Activated T-cell treated with anti-CD3 and anti-CD28 coated beads for 4 hours (primary cell): ENCODE data around the gene LRRC10B.
"Not testable (repeated sequence)": the region's sequence is repeated elsewhere in the genome, so short reads cannot be mapped to it uniquely, and the experiment has no call there.

Experiments used
- DNase-seq: peaks from one replicate; pipeline ENCODE4 v3.0.0-alpha.2; 2020

LRRC10B gene

DNA sequence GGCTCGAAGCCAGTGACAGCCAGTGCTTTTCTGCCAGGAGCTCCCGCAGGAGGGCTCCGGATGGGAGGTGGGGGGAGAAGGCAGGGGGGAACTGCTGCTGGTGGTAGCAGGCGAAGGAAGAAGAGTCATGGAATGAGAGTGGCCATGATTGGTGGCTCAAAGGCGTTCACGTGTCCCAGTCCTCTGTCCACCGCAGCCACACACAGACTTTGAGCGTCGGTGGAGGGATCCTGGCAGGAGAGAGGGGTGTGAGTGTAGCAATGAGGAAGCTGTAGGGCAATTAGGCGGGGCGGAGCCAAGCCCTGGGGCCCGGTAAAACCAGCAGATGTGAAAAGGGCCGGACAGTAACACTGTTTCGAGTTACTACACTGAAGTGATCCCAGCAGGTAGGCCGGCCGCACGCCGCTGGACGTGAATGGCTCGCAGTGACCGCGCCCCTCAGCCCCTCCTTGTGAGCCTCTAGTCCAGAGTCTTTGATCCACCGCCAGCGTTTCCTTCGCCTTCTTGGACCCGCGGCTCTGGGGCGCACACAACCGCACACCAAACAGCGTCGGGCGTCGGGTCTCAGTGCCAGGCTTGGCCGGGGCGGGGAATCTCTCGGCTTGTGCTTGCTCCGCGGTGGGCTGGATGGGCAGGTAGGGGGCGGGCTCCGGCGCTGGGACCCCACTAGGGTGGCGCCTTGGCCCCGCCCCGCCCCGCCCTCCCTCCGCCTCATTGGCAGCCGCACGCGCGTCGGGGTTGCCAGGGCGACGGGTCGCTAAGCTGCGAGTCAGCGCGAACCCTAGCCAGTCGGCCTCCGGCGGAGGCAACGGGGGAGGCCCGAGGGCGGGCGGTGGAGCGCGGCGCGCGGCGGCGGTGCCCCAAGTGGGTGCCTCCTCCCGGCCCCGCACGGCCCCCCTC is at the start of gene LRRC10B:
LRRC10B (plus strand) TSS at position 788 of the 900 bp plus-strand sequence. CDS start 250 bp downstream, outside the sequence.
- no peak for DNase-seq

- no peak for DNase-seq
These were observed 48.1 kb upstream of the LRRC10B start for GRCh38 chr11:61460474-61460881.

- no peak for DNase-seq
These were observed 47.6 kb upstream of the LRRC10B start for GRCh38 chr11:61460986-61461385.

DNA sequence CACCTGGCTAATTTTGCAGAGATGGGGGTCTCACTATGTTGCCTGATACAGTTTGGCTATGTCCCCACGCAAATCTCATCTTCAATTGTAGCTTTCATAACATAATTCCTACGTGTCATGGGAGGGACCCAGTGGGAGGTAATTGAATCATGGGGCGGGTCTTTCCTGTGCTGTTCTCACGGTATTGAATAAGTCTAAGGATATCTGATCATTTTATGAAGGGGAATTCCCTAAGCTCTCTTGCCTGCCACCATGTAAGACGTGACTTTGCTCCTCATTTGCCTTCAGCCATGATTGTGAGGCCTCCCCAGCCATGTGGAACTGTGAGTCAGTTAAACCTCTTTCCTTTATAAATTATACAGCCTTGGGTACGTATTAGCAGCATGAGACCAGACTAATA is 40.9 kb upstream of the LRRC10B start:
- not testable (repeated sequence) for DNase-seq

DNA sequence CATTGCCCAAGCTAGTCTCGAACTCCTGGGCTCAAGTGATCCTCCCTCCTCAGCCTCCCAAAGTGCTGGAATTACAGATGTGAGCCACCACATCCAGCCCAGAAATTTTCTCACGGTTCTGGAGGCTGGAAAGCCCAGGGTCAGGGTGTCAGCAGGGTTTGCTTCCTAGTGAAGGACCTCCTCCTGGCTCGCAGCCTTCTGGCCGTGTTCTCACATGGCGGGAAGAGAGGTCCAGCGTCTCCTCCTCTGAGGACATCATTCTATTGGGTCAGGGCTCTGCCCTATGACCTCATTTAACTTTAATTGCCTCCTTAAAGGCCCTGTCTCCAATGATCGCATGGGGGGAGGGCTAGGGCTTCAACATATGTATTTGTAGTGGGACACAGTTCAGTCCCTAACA is 40.5 kb upstream of the LRRC10B start:
- DNase-seq = no peak

GRCh38 chr11:61472282-61472681 is 36.3 kb upstream of the LRRC10B start:
- DNase-seq = no peak

GRCh38 chr11:61472868-61473267 is 35.7 kb upstream of the LRRC10B start:
- no peak for DNase-seq

GRCh38 chr11:61473370-61474012 is 35.1 kb upstream of the LRRC10B start:
- no peak for DNase-seq

DNA sequence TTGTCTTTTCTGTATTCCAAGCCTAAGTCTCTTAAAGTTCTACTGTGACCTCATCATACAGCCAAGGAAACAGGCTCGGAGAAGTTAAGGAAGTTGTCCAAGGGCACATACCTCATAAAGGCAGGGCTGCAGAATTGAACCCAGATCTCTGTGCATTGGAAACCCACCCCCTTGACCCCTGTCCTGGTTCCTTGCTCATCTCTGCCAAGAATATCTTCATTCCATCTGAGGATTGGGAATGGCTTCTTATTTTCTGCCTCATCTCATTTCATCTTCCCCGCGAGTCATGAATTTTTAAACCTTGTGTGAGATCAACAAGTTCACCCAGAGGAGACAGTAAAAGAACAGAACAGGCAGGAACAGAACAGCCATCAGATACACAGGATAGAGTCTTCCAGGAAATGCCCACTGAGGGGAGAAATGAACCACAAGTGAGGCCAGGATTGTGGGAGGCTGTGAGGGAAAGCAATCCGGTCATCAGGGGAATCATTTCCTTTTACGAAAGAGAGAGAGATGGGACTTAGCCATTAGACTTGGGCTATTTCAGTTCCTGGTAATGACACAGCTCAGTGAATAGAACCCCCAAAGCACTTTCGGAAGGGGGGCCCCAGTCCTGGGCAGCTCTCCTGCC is 34.4 kb upstream of the LRRC10B start:
- DNase-seq = no peak

GRCh38 chr11:61475433-61475832 is 33.1 kb upstream of the LRRC10B start:
- DNase-seq = no peak

DNA sequence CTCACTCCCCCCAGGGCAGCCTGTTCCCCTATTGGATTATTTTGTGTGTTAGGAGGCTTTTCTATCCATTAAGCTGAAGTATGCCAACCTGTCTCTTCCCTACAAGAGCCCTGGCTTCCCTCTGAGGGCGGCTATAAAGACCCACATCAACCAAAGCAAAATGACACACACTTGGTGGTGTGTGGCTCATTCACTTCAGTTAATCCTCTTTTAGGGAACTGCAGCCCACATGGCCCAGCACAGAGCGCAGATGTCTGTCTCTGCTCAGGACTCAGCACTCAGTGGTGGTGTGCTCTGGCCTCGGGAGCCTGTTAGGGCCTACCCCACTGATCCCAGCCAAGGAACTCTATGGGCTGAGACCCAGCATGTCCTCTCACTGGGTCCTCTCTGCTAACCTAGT is 32.2 kb upstream of the LRRC10B start:
- DNase-seq = no peak

DNA sequence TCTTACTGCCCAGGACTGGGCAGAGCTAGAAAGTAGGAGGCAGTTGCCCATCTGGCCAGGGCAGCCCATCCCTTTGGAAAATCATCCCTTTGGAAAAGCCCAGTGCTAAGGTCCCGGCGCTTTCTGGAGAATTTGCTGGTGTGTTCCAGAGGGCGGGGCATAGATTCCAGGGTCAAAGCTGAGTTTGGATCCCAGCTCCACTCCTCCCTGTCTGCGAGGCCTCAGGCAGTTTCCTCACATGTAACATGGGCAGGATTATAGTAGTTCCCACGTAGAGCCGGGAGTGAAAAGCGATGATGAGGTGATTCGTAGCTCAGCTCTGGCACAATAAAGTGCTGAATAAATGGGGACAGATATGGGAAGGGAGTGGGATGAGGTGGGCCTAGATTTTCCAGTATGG is 31.4 kb upstream of the LRRC10B start:
- no peak for DNase-seq

- peak; percentile 54 for DNase-seq
These were observed 30.8 kb upstream of the LRRC10B start for GRCh38 chr11:61477727-61478148.

- not testable (repeated sequence) for DNase-seq
These were observed 29.0 kb upstream of the LRRC10B start for GRCh38 chr11:61479360-61480058.

DNA sequence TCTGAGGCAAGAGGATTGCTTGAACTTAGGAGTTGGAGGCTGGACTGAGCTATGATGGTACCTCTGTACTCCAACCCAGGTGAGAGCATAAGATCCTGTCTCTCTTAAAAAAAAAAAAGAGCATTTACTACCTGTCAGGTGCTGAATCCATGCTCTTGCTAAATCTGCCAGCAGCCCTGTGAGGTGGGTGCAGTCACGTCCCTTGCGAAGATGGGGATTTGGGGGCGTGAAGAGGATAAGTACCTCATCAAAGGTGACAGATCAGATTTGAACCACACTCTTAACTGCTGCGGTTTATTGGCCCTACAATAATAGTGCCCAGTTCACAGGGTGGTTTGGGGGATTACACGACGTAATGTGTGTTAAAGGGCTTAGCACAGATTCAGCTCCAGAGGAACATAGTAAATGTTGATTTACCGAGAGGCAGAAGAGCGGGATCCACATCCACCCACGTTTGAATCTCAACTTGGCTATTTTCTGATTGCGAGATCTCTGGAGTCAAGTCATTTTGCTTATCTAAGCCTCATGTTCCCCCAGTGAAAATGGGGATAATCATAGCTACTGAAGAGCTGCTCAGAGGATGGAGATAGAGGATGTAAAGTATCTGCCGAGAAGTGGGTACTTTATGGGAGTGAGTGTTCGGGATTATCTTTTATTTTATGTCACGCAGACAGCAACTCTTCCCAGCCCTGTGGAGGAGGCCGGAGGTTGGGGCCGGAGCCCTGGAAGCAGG is 28.1 kb upstream of the LRRC10B start:
- DNase-seq = no peak

- DNase-seq = no peak
These were observed 27.6 kb upstream of the LRRC10B start for GRCh38 chr11:61480994-61481335.

- DNase-seq = no peak
These were observed 26.7 kb upstream of the LRRC10B start for GRCh38 chr11:61481806-61482205.

- no peak for DNase-seq
These were observed 26.0 kb upstream of the LRRC10B start for GRCh38 chr11:61482513-61482912.

- DNase-seq = no peak
These were observed 24.0 kb upstream of the LRRC10B start for GRCh38 chr11:61484541-61484940.

DNA sequence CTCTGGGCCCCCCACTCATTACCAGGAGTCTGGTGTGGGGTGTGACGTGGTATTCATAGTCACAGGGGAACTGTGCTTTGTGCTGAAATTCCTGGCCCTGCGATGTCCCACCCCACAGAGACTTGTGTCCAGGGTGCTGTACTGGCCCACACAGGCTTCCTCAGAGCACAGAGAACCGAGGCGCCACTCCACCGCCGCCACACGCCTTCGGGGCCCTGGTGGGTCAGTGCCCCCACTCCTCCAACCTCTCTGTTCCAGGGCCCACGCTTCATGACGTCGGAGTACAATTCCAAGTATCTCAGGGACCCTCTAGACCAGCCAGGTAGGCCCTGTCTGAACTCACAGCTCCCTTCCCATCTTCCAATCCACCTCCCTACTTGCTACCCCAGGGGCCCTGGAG is 23.5 kb upstream of the LRRC10B start:
- no peak for DNase-seq

DNA sequence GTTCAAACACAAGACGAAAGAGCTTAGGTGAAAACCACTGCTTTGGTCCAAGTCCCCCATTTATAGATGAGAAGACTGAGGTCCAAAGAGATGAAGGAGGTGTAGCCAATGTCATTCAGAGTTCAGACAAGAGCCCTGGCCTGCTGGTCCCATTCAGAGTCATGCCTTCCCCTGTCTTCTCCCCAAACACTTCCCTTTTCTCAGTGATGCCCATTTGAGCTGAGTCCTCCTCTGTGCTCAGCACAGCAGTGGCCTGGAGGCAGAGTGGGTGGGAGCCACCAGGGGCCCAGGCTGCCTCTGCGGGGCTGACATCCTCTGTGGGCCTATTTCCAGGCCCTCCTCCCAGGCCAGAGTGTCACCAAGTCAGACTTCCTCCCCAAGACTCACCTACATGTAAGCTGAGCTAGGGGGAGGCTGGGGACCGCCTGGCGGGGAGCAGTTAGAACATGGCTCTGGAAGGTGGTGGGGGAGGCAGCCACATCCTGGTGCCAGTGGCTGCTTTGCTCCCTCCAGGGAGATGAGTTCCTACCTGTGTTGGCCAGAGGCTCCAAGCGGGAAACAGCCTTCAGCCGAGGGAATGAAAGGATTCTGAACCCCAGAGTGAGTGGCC is 22.4 kb upstream of the LRRC10B start:
- DNase-seq = no peak

DNA sequence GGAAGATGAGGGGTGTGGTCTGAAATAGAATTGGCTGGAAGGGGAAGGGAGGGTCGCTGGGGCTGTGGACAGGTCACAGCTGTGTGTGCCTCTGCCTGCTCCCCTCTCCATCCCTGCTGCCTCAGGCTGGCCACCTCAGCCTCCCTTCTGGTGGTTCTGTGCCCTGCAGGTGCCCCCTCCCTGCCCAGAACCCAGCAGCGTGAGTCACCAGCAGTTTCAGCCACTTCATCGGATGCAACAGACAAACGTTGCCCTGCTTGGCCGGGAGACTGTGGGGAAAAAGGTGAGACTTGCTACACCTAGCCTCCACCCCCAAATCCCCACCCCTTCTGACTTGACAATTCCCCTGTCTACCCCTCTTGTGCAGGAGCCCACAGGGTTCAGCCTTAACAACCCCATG is 21.8 kb upstream of the LRRC10B start:
- no peak for DNase-seq
